HCT116 (cell line): Measurements from ENCODE around the gene LHB. TPM values are rescaled to one million over a fixed set of nuclear protein-coding genes. Genes with fewer than 3 reads are reported as not detected.

Experiments
- ATAC-seq: fragments of 200-7000 bp; cut with Tn5 transposase; 2 replicates; pipeline ENCODE4 v1.9.1; 2020; ENCODE audit warnings: mild to moderate bottlenecking, moderate library complexity
- BruUV-seq: library from RNA; stranded (reverse); fragments of 400-500 nt; replicated peaks from 2 replicates; lab custom pipeline; 2021; lab: Mats Ljungman, UMichigan
- CTCF ChIA-PET: fragments of 300-600 bp; sonication (Branson Sonifier 250); formaldehyde crosslinking; loops from one replicate; lab custom pipeline; 2021; ENCODE audit warnings: antibody characterized with exemption; lab: Charles Lee
- POLR2A ChIA-PET: fragments of 300-600, 350-600 bp; sonication (Branson Sonifier 250); formaldehyde crosslinking; loops from one replicate; lab custom pipeline; 2021; ENCODE audit warnings: antibody characterized with exemption; lab: Charles Lee
- RAD21 ChIA-PET, 2 experiments: fragments of 300-600 bp; sonication (Branson Sonifier 250); formaldehyde crosslinking; loops; one replicate each; lab custom pipeline; 2023; ENCODE audit warnings: low total read pairs in 2 of 2; ENCODE audit not compliant: uncharacterized antibody in 2 of 2, unreplicated experiment in 2 of 2, low non-redundant PET in 1 of 2; lab: Charles Lee
- DNase-seq: peaks from one replicate; pipeline ENCODE4 v3.0.0-alpha.2; 2010; ENCODE audit warnings: low read depth, low spot score
- H2AFZ ChIP-seq: fragments of 200-600 bp; shearing (Covaris generic), sonication (generic); 2 replicates; pipeline ENCODE4 v1.6.1; 2017; ENCODE audit warnings: low read depth, mixed run types, mixed read lengths, antibody characterized with exemption, low read length; ENCODE audit not compliant: poor library complexity, severe bottlenecking
- H3K27ac ChIP-seq: 2 replicates; pipeline ENCODE4 v1.5.1; 2012; ENCODE audit warnings: low read depth, low read length
- H3K27me3 ChIP-seq: fragments of 200-600 bp; sonication (generic); 2 replicates; pipeline ENCODE4 v1.6.1; 2016; ENCODE audit warnings: mixed run types, low read length, mixed read lengths; ENCODE audit not compliant: insufficient read depth
- H3K36me3 ChIP-seq, 2 experiments: fragments of 200-500 bp in 1 of 2; fragments of 200-600 bp in 1 of 2; sonication (Bioruptor generic) in 1 of 2; sonication (generic) in 1 of 2; 2 replicates each; pipeline versions ENCODE4 v1.5.1 to v1.6.1; 2014 to 2016; ENCODE audit warnings: low read length in 2 of 2, inconsistent platforms in 1 of 2, mixed read lengths in 1 of 2, mixed run types in 1 of 2; ENCODE audit not compliant: insufficient read depth in 2 of 2, control insufficient read depth in 1 of 2
- H3K4me1 ChIP-seq, 2 experiments: fragments of 200-600 bp in 1 of 2; sonication (generic) in 1 of 2; 2 replicates each; pipeline versions ENCODE4 v1.5.1 to v1.6.1; 2012 to 2017; ENCODE audit warnings: low read length in 2 of 2, inconsistent platforms in 1 of 2, mild to moderate bottlenecking in 1 of 2, mixed read lengths in 1 of 2, mixed run types in 1 of 2, moderate library complexity in 1 of 2; ENCODE audit not compliant: insufficient read depth in 2 of 2, control insufficient read depth in 1 of 2
- H3K4me2 ChIP-seq: fragments of 200-600 bp; sonication (generic); 2 replicates; pipeline ENCODE4 v1.6.1; 2017; ENCODE audit warnings: mixed run types, low read length, mixed read lengths
- H3K4me3 ChIP-seq, 2 experiments: fragments of 200-600 bp in 1 of 2; sonication (generic) in 1 of 2; replicated peaks in 1 of 2; 2 replicates each; pipeline ENCODE4 v1.5.1; 2011 to 2016; ENCODE audit warnings: low read length in 2 of 2, control low read depth in 1 of 2, low read depth in 1 of 2, mild to moderate bottlenecking in 1 of 2, mixed read lengths in 1 of 2, mixed run types in 1 of 2
- H3K79me2 ChIP-seq: fragments of 200-600 bp; sonication (generic); 2 replicates; pipeline ENCODE4 v1.6.1; 2017; ENCODE audit warnings: mild to moderate bottlenecking, mixed run types, low read length, moderate library complexity, mixed read lengths; ENCODE audit not compliant: insufficient read depth
- H3K9ac ChIP-seq: fragments of 200-600 bp; sonication (generic); 2 replicates; pipeline ENCODE4 v1.6.1; 2016; ENCODE audit warnings: low read length, mixed read lengths
- H3K9me2 ChIP-seq: fragments of 200-600 bp; sonication (generic), shearing (Covaris generic); 2 replicates; pipeline ENCODE4 v1.6.1; 2017; ENCODE audit warnings: mixed run types, mild to moderate bottlenecking, moderate library complexity; ENCODE audit not compliant: insufficient read depth
- H3K9me3 ChIP-seq, 2 experiments: fragments of 200-500 bp in 1 of 2; fragments of 200-600 bp in 1 of 2; sonication (Bioruptor generic) in 1 of 2; sonication (generic) in 1 of 2; 2 replicates each; pipeline ENCODE4 v1.6.1; 2014 to 2017; ENCODE audit warnings: low read length in 2 of 2, mixed read lengths in 2 of 2, inconsistent platforms in 1 of 2, low read depth in 1 of 2, mild to moderate bottlenecking in 1 of 2, mixed run types in 1 of 2, moderate library complexity in 1 of 2; ENCODE audit not compliant: control insufficient read depth in 1 of 2, insufficient read depth in 1 of 2
- H4K20me1 ChIP-seq: fragments of 200-600 bp; sonication (generic), shearing (Covaris generic); 2 replicates; pipeline ENCODE4 v1.6.1; 2017; ENCODE audit warnings: mixed run types, mild to moderate bottlenecking, moderate library complexity; ENCODE audit not compliant: insufficient read depth
- ATF3 ChIP-seq: IDR thresholded peaks from 2 replicates; pipeline ENCODE4 v1.6.1; 2012
- CEBPB ChIP-seq: IDR thresholded peaks from 2 replicates; pipeline ENCODE4 v1.6.1; 2012; ENCODE audit warnings: low read depth
- CTCF ChIP-seq, 3 experiments: fragments of 200-600 bp in 1 of 3; sonication (generic) in 1 of 3; IDR thresholded peaks in 2 of 3; conservative IDR thresholded peaks in 1 of 3; 2 replicates each; pipeline ENCODE4 v1.5.1; 2012 to 2017; ENCODE audit warnings: low read depth in 2 of 3, low read length in 2 of 3, antibody characterized with exemption in 1 of 3, borderline replicate concordance in 1 of 3, control low read depth in 1 of 3, mild to moderate bottlenecking in 1 of 3, mixed read lengths in 1 of 3, mixed run types in 1 of 3, moderate library complexity in 1 of 3; ENCODE audit not compliant: insufficient read depth in 1 of 3
- EGR1 ChIP-seq: IDR thresholded peaks from 2 replicates; pipeline ENCODE4 v1.6.1; 2012; ENCODE audit warnings: low read depth
- ELF1 ChIP-seq: IDR thresholded peaks from 2 replicates; pipeline ENCODE4 v1.6.1; 2012; ENCODE audit warnings: low read depth, borderline replicate concordance
- EZH2 ChIP-seq: fragments of 200-600 bp; sonication (generic); IDR thresholded peaks from 2 replicates; pipeline ENCODE4 v1.6.1; 2017; ENCODE audit warnings: antibody characterized with exemption, mixed run types
- EZH2phosphoT487 ChIP-seq: fragments of 200-600 bp; IDR thresholded peaks from 2 replicates; pipeline ENCODE4 v1.6.1; 2018; ENCODE audit warnings: antibody characterized with exemption, borderline replicate concordance
- FOSL1 ChIP-seq: IDR thresholded peaks from 2 replicates; pipeline ENCODE4 v1.6.1; 2012; ENCODE audit warnings: low read depth
- MAX ChIP-seq: IDR thresholded peaks from 2 replicates; pipeline ENCODE4 v1.6.1; 2012
- POLR2A ChIP-seq: IDR thresholded peaks from 2 replicates; pipeline ENCODE4 v1.7.0; 2011; ENCODE audit warnings: borderline replicate concordance; ENCODE audit not compliant: insufficient read depth, insufficient read length; ENCODE audit errors: extremely low read depth
- POLR2AphosphoS5 ChIP-seq: IDR thresholded peaks from 2 replicates; pipeline ENCODE4 v1.6.1; 2011; ENCODE audit warnings: mild to moderate bottlenecking, low read depth, low read length, moderate library complexity
- RAD21 ChIP-seq: IDR thresholded peaks from 2 replicates; pipeline ENCODE4 v1.6.1; 2012; ENCODE audit warnings: low read depth, mild to moderate bottlenecking
- SIN3A ChIP-seq: IDR thresholded peaks from 2 replicates; pipeline ENCODE4 v1.6.1; 2012; ENCODE audit warnings: low read depth
- SP1 ChIP-seq: IDR thresholded peaks from 2 replicates; pipeline ENCODE4 v1.6.1; 2012; ENCODE audit warnings: low read depth
- TCF7L2 ChIP-seq: IDR thresholded peaks from 2 replicates; pipeline ENCODE4 v1.7.0; 2011; ENCODE audit warnings: borderline replicate concordance, inconsistent platforms; ENCODE audit not compliant: insufficient read depth, insufficient read length; ENCODE audit errors: extremely low read depth
- ZFX ChIP-seq: fragments of 450-650 bp; IDR thresholded peaks from 2 replicates; pipeline ENCODE4 v1.6.1; 2017
- intact Hi-C: fragments of 100-400 bp; cut with micrococcal nuclease; formaldehyde crosslinking; loops from 2 replicates; pipeline ENCODE4 v1.10.0; 2022
- total RNA-seq: library from RNA; stranded (reverse); gene quantifications from one replicate; pipeline ENCODE4 v1.2.1, GENCODE V29; 2021; ENCODE audit not compliant: unreplicated experiment

Gene LHB
- total RNA-seq, 1 experiment from 2014 or later: 3.7 TPM

GRCh38 chr19:49011194-49011593 lies 5.7 kb downstream of the LHB start:
- Histone ChIP-seq H3K27me3 (no peaks in the 10 kb centered on the region), H3K4me1 (no peaks in the 10 kb centered on the region), H3K79me2 (no peaks in the 10 kb centered on the region), H3K9me2 (no peaks in the 10 kb centered on the region), H3K9ac (no peak overlapping the region), H3K27ac (no peak overlapping the region), H3K4me2 (no peak overlapping the region), H4K20me1 (no peaks in the 10 kb centered on the region), H3K4me3 (no peak overlapping the region), H3K9me3 (no peaks in the 10 kb centered on the region), H3K36me3 (peaks cover 49 to 51% of the 10 kb centered on the region in 2 experiments), H2AFZ (no peak overlapping the region)
- POLR2A ChIA-PET: no interaction called here
- no TSS peak for BruUV-seq
- intact Hi-C loops: no loop called here
- CTCF ChIA-PET: interaction anchor here (3.3 kb wide), 1 partner anchor 11 kb away, joined by 19 read pairs; no protein-coding TSS in a partner anchor
- TF ChIP-seq ZFX: no peak
- TF ChIP-seq EZH2: no peak
- no peak for TF ChIP-seq POLR2A
- no peak for TF ChIP-seq FOSL1
- TF ChIP-seq CEBPB: no peak
- TF ChIP-seq RAD21: no peak
- TF ChIP-seq CTCF (IDR thresholded peaks at IDR 0.05 in 2 of 3, conservative IDR thresholded peaks at IDR 0.05 in 1 of 3; ENCODE audit: borderline replicate concordance in 1 of 3, insufficient read depth in 1 of 3, low read depth in 2 of 3, low read length in 2 of 3): no peak
- no peak for TF ChIP-seq MAX
- TF ChIP-seq ATF3: no peak
- TF ChIP-seq SP1: no peak
- no peak for TF ChIP-seq EZH2phosphoT487
- no peak for TF ChIP-seq ELF1
- no peak for TF ChIP-seq SIN3A
- TF ChIP-seq TCF7L2: no peak
- no peak for TF ChIP-seq EGR1
- TF ChIP-seq POLR2AphosphoS5: no peak
- DNase-seq (no peak), ATAC-seq (no peak)
- RAD21 ChIA-PET: no interaction called here
